ENCODE measurements around the gene TRPT1.
A peak's percentile ranks its signal among the peaks of the same experiment; 100 is the strongest.

The TRPT1 gene

DNA sequence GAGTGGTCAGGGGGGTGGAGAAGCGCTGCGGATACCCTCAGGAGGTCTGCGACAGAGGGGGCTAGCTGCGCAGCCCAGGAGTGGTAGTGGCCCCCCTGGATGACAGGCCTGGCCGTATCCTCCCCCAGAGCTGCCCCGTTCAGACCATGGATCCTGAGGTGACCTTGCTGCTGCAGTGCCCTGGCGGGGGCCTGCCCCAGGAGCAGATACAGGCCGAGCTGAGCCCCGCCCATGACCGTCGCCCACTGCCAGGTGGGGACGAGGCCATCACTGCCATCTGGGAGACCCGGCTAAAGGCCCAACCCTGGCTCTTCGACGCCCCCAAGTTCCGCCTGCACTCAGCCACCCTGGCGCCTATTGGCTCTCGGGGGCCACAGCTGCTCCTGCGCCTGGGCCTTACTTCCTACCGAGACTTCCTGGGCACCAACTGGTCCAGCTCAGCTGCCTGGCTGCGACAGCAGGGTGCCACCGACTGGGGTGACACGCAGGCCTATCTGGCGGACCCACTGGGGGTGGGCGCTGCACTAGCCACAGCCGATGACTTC, 593 bp upstream of the TRPT1 start (continued):
- TF ChIP-seq GLIS1 (tag by site-specific recombination; IDR thresholded peaks at IDR 0.05) (peak; percentile 84), REPIN1 (tag by site-specific recombination; IDR thresholded peaks at IDR 0.05; ENCODE audit: low read depth) (no peak), ZBTB8A (tag by site-specific recombination; IDR thresholded peaks at IDR 0.05) (no peak), GLIS2 (tag by site-specific recombination; IDR thresholded peaks at IDR 0.05) (peak; percentile 82), ZBTB48 (tag by site-specific recombination; IDR thresholded peaks at IDR 0.05) (peak; percentile 32; the same call in 1 of the 2 replicates), KLF7 (tag by site-specific recombination; IDR thresholded peaks at IDR 0.05; ENCODE audit: borderline replicate concordance) (no peak), ZIC2 (tag by site-specific recombination; IDR thresholded peaks at IDR 0.05) (peak; percentile 35; the same call in 1 of the 2 replicates)

DNA sequence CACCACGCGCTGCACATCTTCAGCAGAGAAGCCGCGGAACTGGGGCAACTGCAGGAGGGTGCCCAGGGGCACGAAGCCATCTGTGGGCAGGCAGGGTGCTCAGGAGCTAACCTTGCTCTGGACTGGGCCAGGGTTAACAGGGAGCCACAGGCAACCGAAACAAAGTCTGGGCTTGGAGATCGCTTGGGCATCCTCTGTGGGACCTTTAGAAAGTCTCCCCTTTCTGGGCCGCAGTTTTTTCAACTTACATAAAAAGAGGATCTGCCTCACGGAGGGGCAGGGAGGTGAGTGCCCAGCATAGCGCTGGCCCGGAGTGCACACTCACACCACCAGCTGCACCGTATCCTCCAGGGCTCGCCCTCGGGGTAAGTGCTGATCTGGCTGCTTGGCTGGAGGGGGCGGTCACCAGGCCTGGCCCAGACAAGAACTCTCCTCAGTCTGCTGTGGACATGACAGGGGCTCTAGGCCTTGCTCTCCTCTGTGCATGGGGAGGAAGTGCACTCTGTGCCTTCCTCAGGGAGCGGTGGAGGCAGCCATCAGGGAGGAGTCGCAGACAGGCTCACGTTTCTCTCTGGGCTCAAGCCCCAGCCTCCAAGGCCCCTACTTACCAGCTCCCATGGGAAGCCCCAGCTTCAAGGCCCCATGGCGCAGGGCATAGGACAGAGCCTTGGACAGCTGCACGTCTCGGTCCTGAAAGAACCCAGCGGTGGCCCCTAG, 937 bp downstream of the TRPT1 start:
- CTCF ChIA-PET, result interaction anchor here (0.5 to 1.9 kb wide), 2 partner anchors 20 to 37 kb away, joined by 4 to 10 read pairs; no protein-coding TSS in a partner anchor
- Histone ChIP-seq H3K4me1 (ENCODE audit: control insufficient read depth, insufficient read depth, low read length) (peaks cover 3% of the 10 kb centered on the region; the same call in 1 of the 2 replicates), H3K27ac (ENCODE audit: extremely low read depth, low read depth, low read length) (peak overlapping the region; percentile 52; the same call in 1 of the 2 replicates), H3K4me3 (ENCODE audit: low read depth, low read length) (peak overlapping the region; percentile 77), H3K36me3 (ENCODE audit: control insufficient read depth in 2 of 2, insufficient read depth in 1 of 2, low read length in 2 of 2) (peaks cover 0 to 26% of the 10 kb centered on the region in 2 experiments; a peak in 1 of 3 replicates), H3K9me3 (ENCODE audit: control insufficient read depth, insufficient read depth, low read depth, low read length) (no peaks in the 10 kb centered on the region)
- peak; percentile 35; the same call in 1 of the 2 replicates for TF ChIP-seq ZBTB48 (tag by site-specific recombination; IDR thresholded peaks at IDR 0.05)
- no peak for TF ChIP-seq ZNF121 (tag by site-specific recombination; IDR thresholded peaks at IDR 0.05)
- peak; percentile 64; the same call in 1 of the 2 replicates for TF ChIP-seq ZNF335 (tag by site-specific recombination; conservative IDR thresholded peaks at IDR 0.05)
- no peak for TF ChIP-seq ZBTB10 (tag by site-specific recombination; IDR thresholded peaks at IDR 0.05)
- no peak for TF ChIP-seq GLI2 (tag by site-specific recombination; IDR thresholded peaks at IDR 0.05; ENCODE audit: borderline replicate concordance, low read depth)
- no peak for TF ChIP-seq ZNF221 (tag by site-specific recombination; IDR thresholded peaks at IDR 0.05; ENCODE audit: borderline replicate concordance)
- POLR2A ChIA-PET, result interaction anchor here (0.8 to 2.1 kb wide), 4 partner anchors 13 to 92 kb away, joined by 3 to 12 read pairs (median 6); partner anchors contain the start of genes PRDX5 and TRMT112

- Histone ChIP-seq H3K9me3 (ENCODE audit: control insufficient read depth, insufficient read depth, low read depth, low read length) (no peaks in the 10 kb centered on the region), H3K4me3 (ENCODE audit: low read depth, low read length) (no peak overlapping the region), H3K27ac (ENCODE audit: extremely low read depth, low read depth, low read length) (no peak overlapping the region), H3K36me3 (ENCODE audit: control insufficient read depth in 2 of 2, insufficient read depth in 1 of 2, low read length in 2 of 2) (peaks cover 0 to 26% of the 10 kb centered on the region in 2 experiments; a peak in 1 of 3 replicates), H3K4me1 (ENCODE audit: control insufficient read depth, insufficient read depth, low read length) (peaks cover 3% of the 10 kb centered on the region; the same call in 1 of the 2 replicates)
- ChIA-PET CTCF (interaction anchor here (0.6 to 1.7 kb wide), 2 partner anchors 11 to 20 kb away, joined by 3 read pairs; no protein-coding TSS in a partner anchor), POLR2A (interaction anchor here (1.0 to 2.1 kb wide), 4 partner anchors 10 to 39 kb away, joined by 3 to 7 read pairs (median 4); partner anchors contain the start of gene STIP1)
- TF ChIP-seq ZNF10 (tag by site-specific recombination; IDR thresholded peaks at IDR 0.05) (peak; percentile 43; the same call in 1 of the 2 replicates), ZNF558 (tag by site-specific recombination; IDR thresholded peaks at IDR 0.05) (no peak), ZNF645 (tag by site-specific recombination; IDR thresholded peaks at IDR 0.05) (no peak), ZNF148 (tag by site-specific recombination; IDR thresholded peaks at IDR 0.05; ENCODE audit: borderline replicate concordance) (no peak)
Observed at GRCh38 chr11:64224151-64224890, 1.7 kb downstream of the TRPT1 start.

All from HEK293 (cell line).